WTC11 (cell line): ENCODE results near the gene MTCL1.

ENCODE experiments used
- ATF3 ChIP-seq: sonication (generic); formaldehyde crosslinking; conservative IDR thresholded peaks from 2 replicates; pipeline ENCODE4 v1.8.1; 2022; ENCODE audit warnings: mild to moderate bottlenecking, missing genetic modification reagents
- CREB1 ChIP-seq: sonication (generic); formaldehyde crosslinking; IDR thresholded peaks from 2 replicates; pipeline ENCODE4 v1.8.0; 2023; ENCODE audit warnings: mild to moderate bottlenecking, missing genetic modification reagents
- CTCF ChIP-seq: fragments of 200-600 bp; IDR thresholded peaks from 2 replicates; pipeline ENCODE4 v1.8.0; 2022; ENCODE audit warnings: antibody characterized with exemption
- USF1 ChIP-seq: sonication (generic); formaldehyde crosslinking; IDR thresholded peaks from 2 replicates; pipeline ENCODE4 v1.8.0; 2022; ENCODE audit warnings: mild to moderate bottlenecking, missing genetic modification reagents
- ZNF281 ChIP-seq: sonication (generic); formaldehyde crosslinking; IDR thresholded peaks from 2 replicates; pipeline ENCODE4 v1.8.0; 2023; ENCODE audit warnings: mild to moderate bottlenecking, missing genetic modification reagents
- ZNF512 ChIP-seq: sonication (generic); formaldehyde crosslinking; IDR thresholded peaks from 2 replicates; pipeline ENCODE4 v1.8.1; 2022; ENCODE audit warnings: missing genetic modification reagents, borderline replicate concordance

- no peak for TF ChIP-seq CREB1
- no peak for TF ChIP-seq ZNF281
- TF ChIP-seq ZNF512, result no peak
- TF ChIP-seq CTCF, result no peak
- TF ChIP-seq ATF3, result no peak
- no peak for TF ChIP-seq USF1 (CRISPR knock-in tag)
Measured at GRCh38 chr18:8686611-8687010, 18.7 kb upstream of the MTCL1 start.
